ENCODE measurements around the gene IGF2. TPM values are rescaled to one million over a fixed set of nuclear protein-coding genes. Genes with fewer than 3 reads are reported as not detected.
"Not testable (repeated sequence)": the region's sequence is repeated elsewhere in the genome, so short reads cannot be mapped to it uniquely, and the experiment has no call there.

The IGF2 gene
- 100 to 1,000 TPM in 1 of 2 donors, 10 to 100 TPM in 1; 94.3 to 114 TPM for total RNA-seq
- long read RNA-seq, full-length matches to known transcripts = 1 of 1 reads
- long read RNA-seq, partial matches to known transcripts = 0 of 1 reads
- long read RNA-seq, other reads (novel, unspliced or antisense) = 0 of 1 reads

GRCh38 chr11:2139123-2139521, at the start of gene IGF2:
Gene IGF2, minus strand, starts transcription at chr11:2139389. Its CDS starts 3,866 bp downstream, at chr11:2135523.
- peak in 1 of 2 donors; percentile 27 for ATAC-seq
- DNase-seq = no peak
- intact Hi-C loops (cut with DNase I) = loop anchor here in 1 of 2 donors (5.0 kb wide), 1 partner anchor 37 kb away; no protein-coding TSS in a partner anchor

- intact Hi-C loops (cut with DNase I) = no loop called here
- no peak for ATAC-seq
- no peak for DNase-seq
Measured at GRCh38 chr11:2188745-2189144, 49.6 kb upstream of the IGF2 start.

- DNase-seq (no peak), ATAC-seq (no peak)
- intact Hi-C loops (cut with DNase I) = no loop called here
Measured at GRCh38 chr11:2187280-2187707, 48.1 kb upstream of the IGF2 start.

GRCh38 chr11:2186669-2187279, 47.6 kb upstream of the IGF2 start:
- ATAC-seq = peak in 1 of 2 donors; percentile 39
- intact Hi-C loops (cut with DNase I) = no loop called here
- no peak for DNase-seq

- no peak for ATAC-seq
- intact Hi-C loops (cut with DNase I) = no loop called here
- DNase-seq = no peak
Measured at GRCh38 chr11:2185324-2186085, 46.3 kb upstream of the IGF2 start.

- no peak for ATAC-seq
- intact Hi-C loops (cut with DNase I) = no loop called here
- DNase-seq = no peak
Measured at GRCh38 chr11:2182692-2183474, 43.7 kb upstream of the IGF2 start.

GRCh38 chr11:2182075-2182474, 42.9 kb upstream of the IGF2 start:
- no peak for ATAC-seq
- no peak for DNase-seq
- intact Hi-C loops (cut with DNase I) = no loop called here

- DNase-seq = no peak
- intact Hi-C loops (cut with DNase I) = no loop called here
- ATAC-seq = no peak
Measured at GRCh38 chr11:2180789-2181370, 41.7 kb upstream of the IGF2 start.

GRCh38 chr11:2180347-2180746, 41.2 kb upstream of the IGF2 start:
- ATAC-seq (no peak), DNase-seq (no peak)
- intact Hi-C loops (cut with DNase I) = no loop called here

- ATAC-seq = no peak
Measured at GRCh38 chr11:2179516-2179915, 40.3 kb upstream of the IGF2 start.

GRCh38 chr11:2178906-2179494, 39.8 kb upstream of the IGF2 start:
- DNase-seq (no peak), ATAC-seq (no peak)
- intact Hi-C loops (cut with DNase I) = no loop called here

More at GRCh38 chr11:2179516-2179915, 40.3 kb upstream of the IGF2 start:
- intact Hi-C loops (cut with DNase I) = no loop called here
- no peak for DNase-seq

GRCh38 chr11:2178055-2178773, 39.0 kb upstream of the IGF2 start:
- ATAC-seq; DNase-seq; intact Hi-C loops (cut with DNase I): not testable (repeated sequence)

GRCh38 chr11:2177076-2177475, 37.9 kb upstream of the IGF2 start:
- ATAC-seq = no peak
- DNase-seq = no peak
- intact Hi-C loops (cut with DNase I) = no loop called here

- DNase-seq (no peak), ATAC-seq (no peak)
- intact Hi-C loops (cut with DNase I) = no loop called here
Measured at GRCh38 chr11:2176389-2176900, 37.3 kb upstream of the IGF2 start.

- ATAC-seq = peak; percentile 49 to 65
- no peak for DNase-seq
- intact Hi-C loops (cut with DNase I) = no loop called here
Measured at GRCh38 chr11:2175659-2176058, 36.5 kb upstream of the IGF2 start.

GRCh38 chr11:2174361-2174760, 35.2 kb upstream of the IGF2 start:
- ATAC-seq (no peak), DNase-seq (no peak)
- intact Hi-C loops (cut with DNase I) = no loop called here

- DNase-seq (no peak), ATAC-seq (no peak)
- intact Hi-C loops (cut with DNase I) = no loop called here
Measured at GRCh38 chr11:2173761-2174160, 34.6 kb upstream of the IGF2 start.

GRCh38 chr11:2173150-2173693, 34.0 kb upstream of the IGF2 start:
- intact Hi-C loops (cut with DNase I) = no loop called here
- DNase-seq (no peak), ATAC-seq (no peak)
